NCI-H146 treated with DMSO at 0.1 percent for 48 hours (cell line): ENCODE results near the gene DCPS.

Experiments
- DNase-seq: peaks from one replicate; lab custom pipeline; 2025; ENCODE audit not compliant: unreplicated experiment; lab: John Stamatoyannopoulos, UW

DCPS gene

GRCh38 chr11:126328001-126328390 lies 24.1 kb downstream of the DCPS start:
- DNase-seq = no peak

DNA sequence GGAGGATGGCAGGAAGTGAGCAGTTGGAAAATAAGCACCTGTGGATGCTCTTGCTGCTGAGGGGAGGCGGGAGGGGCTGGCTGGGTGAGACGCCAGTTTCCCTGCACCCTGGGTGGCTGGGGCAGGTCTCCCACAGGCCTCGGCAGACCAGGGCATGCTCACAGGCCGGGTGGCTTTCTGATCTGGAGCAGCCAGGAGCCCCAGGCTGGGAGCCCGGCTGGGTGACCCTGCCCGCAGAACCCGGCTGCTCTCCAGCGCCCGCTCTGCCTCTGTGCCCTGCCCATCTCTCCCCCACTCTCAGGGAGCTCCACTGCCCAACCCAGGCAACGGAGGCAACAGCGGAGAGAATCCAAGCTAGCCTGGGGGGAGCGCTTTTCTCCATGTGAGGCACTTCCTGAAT lies 24.6 kb downstream of the DCPS start:
- DNase-seq = no peak

GRCh38 chr11:126328938-126329643 lies 25.2 kb downstream of the DCPS start:
- no peak for DNase-seq

DNA sequence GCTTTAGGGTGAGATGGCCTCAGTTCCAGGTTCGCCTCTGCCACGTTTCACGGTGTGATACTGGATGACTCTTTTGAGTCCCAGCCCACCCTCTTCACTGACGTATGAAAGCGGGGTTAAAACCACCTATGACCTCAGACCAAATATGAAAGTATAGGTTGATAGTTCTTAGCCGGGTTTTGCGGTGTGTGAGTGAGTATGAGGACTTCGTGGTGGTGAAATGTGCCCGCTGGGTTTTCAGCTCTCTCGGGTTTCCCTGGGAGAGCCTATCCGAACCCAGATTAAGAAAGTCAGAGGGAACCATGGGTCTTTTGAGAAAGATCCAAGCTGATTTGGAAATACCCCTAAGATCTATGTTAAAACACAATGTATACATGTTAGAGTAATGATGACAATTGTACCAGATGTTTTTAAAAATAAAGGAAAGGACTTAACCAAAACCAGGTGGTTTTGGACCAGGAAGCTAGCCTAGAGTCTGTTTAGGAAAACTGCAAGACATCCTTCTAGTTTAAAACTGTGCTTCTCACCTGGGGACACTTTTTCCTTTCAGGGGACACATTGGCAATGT lies 25.9 kb downstream of the DCPS start:
- no peak for DNase-seq

DNA sequence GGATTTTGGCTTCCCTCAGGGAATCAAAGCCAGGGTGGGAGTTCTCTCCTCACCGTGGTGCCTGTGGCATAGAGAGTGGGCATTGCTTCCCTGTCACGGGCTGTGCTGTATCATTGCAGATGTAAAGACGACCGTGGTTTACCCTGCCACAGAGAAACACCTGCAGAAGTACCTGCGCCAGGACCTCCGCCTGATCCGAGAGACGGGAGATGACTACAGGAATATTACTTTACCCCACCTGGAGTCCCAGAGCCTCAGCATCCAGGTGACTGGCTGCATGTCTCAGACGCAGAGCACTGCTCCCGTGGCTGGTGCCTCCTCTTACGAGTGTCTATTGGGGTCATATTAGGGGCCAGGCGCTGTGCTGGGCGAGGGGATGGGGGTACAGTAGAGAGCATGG lies 27.4 kb downstream of the DCPS start:
- DNase-seq = no peak

- no peak for DNase-seq
These were observed 28.4 kb downstream of the DCPS start for GRCh38 chr11:126332221-126332711.

- DNase-seq = no peak
These were observed 29.3 kb downstream of the DCPS start for GRCh38 chr11:126333142-126333541.

- DNase-seq = no peak
These were observed 31.0 kb downstream of the DCPS start for GRCh38 chr11:126334659-126335462.

GRCh38 chr11:126335463-126335760 lies 31.6 kb downstream of the DCPS start:
- DNase-seq = no peak

- DNase-seq = no peak
These were observed 32.3 kb downstream of the DCPS start for GRCh38 chr11:126336138-126336541.

DNA sequence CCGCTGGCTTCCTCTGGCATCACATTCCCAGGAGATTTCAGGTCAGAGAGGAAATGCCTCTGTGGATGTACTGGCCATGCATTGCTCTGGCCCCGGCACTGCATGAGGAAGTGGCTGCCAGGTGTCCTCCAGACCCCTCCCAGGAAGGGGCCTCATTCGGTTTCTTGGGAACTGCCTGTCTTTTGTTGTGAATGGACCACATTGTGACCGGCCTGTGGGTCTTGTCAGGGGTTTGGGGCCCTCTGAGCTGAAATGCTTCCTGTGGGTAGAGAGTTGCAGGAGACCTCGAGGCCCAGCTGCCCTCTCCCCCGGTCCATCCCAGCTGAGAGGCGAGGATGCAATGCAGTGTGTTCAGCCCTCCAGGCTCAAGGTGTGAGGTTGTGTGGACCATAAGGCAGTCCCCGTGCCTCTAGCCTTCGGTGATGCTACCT lies 32.8 kb downstream of the DCPS start:
- DNase-seq = no peak

- DNase-seq = no peak
These were observed 33.2 kb downstream of the DCPS start for GRCh38 chr11:126337126-126337473.

GRCh38 chr11:126337474-126338241 lies 33.8 kb downstream of the DCPS start:
- no peak for DNase-seq

GRCh38 chr11:126338346-126339055 lies 34.6 kb downstream of the DCPS start:
- DNase-seq = no peak

- DNase-seq = no peak
These were observed 35.4 kb downstream of the DCPS start for GRCh38 chr11:126339073-126339862.

- DNase-seq = no peak
These were observed 36.1 kb downstream of the DCPS start for GRCh38 chr11:126339863-126340434.

DNA sequence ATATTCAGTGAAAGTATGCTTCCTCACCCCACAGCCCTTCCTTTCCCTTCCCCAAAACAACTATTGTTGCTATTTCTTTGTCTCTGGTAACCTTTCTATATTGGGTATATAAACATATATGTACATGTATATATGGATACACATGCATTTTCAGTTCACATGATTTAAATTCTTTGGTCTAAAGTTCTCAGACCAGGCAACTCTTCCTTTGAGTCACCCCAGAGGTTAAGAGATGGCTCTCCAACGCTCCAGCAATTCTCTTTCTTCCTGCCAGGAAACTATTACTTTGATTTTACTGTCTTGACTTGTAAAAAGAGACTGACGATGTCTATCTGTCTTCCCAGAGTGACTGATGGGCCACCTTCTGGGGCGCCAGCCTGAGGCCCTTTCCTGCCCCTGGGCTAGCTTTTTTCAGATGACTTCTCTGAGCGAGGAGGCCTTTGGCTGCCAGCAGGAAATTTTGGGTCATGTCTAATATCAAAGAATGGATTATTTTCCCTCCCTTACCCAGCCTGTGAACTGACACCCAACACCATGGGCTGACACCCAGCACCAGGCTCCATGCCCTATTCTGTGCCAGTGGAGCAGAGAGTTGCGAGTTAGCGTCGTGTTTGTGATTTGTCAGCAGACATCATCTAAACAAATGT lies 37.2 kb downstream of the DCPS start:
- DNase-seq = no peak

GRCh38 chr11:126341760-126342161 lies 37.9 kb downstream of the DCPS start:
- no peak for DNase-seq

DNA sequence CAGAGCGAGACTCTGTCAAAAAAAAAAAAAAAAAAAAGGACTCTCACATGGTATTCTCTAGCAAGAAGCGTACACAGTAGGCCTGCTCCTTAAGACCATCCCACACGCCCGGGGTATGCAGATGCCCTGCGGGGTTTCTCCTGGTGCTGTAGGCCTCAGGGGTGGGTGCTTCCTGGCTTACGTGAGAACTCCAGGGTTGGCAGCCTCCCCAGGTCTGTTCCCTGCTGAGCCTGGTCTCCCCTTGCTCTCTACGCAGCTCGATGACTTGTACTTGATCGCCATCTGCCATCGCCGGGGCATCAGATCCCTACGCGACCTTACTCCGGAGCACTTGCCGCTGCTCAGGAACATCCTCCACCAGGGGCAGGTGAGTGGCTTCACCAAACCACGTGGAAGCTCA lies 39.2 kb downstream of the DCPS start:
- DNase-seq = no peak
